ENCODE results near the gene KLF11. TPM values are rescaled to one million over a fixed set of nuclear protein-coding genes. Genes with fewer than 3 reads are reported as not detected.
A peak's percentile ranks its signal among the peaks of the same experiment; 100 is the strongest.

KLF11 gene
- total and polyA plus RNA-seq, 7 donors, result 7.0 to 27.0 (median 11.8) TPM

- Histone ChIP-seq H3K4me1 (peaks cover 21% of the 10 kb centered on the region), H3K36me3 (ENCODE audit: insufficient read depth in 1 of 2, low read depth in 1 of 2) (no peaks in the 10 kb centered on the region), H3K4me3 (no peak overlapping the region), H3K27me3 (ENCODE audit: insufficient read depth in 3 of 3, low read length in 2 of 3) (no peaks in the 10 kb centered on the region), H3K9me3 (no peaks in the 10 kb centered on the region), H3K27ac (no peak overlapping the region)
- peak in 1 of 2 donors; percentile 26 for DNase-seq
- 89 to 93% (median 90%) methylated on average over 14 of the region's 14 CpGs for WGBS, 3 donors
- intact Hi-C loops (cut with DNase I), result no loop called here
- TF ChIP-seq, protein P1, sequence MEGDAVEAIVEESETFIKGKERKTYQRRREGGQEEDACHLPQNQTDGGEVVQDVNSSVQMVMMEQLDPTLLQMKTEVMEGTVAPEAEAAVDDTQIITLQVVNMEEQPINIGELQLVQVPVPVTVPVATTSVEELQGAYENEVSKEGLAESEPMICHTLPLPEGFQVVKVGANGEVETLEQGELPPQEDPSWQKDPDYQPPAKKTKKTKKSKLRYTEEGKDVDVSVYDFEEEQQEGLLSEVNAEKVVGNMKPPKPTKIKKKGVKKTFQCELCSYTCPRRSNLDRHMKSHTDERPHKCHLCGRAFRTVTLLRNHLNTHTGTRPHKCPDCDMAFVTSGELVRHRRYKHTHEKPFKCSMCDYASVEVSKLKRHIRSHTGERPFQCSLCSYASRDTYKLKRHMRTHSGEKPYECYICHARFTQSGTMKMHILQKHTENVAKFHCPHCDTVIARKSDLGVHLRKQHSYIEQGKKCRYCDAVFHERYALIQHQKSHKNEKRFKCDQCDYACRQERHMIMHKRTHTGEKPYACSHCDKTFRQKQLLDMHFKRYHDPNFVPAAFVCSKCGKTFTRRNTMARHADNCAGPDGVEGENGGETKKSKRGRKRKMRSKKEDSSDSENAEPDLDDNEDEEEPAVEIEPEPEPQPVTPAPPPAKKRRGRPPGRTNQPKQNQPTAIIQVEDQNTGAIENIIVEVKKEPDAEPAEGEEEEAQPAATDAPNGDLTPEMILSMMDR (IDR thresholded peaks at IDR 0.05), result no peak
- no peak for ATAC-seq
Observed at GRCh38 chr2:10033251-10034006, 9.9 kb upstream of the KLF11 start.

- Histone ChIP-seq H3K4me3 (no peak overlapping the region), H3K36me3 (ENCODE audit: insufficient read depth in 1 of 2, low read depth in 1 of 2) (no peaks in the 10 kb centered on the region), H3K4me1 (peaks cover 27% of the 10 kb centered on the region), H3K27ac (no peak overlapping the region), H3K27me3 (ENCODE audit: insufficient read depth in 3 of 3, low read length in 2 of 3) (no peaks in the 10 kb centered on the region), H3K9me3 (no peaks in the 10 kb centered on the region)
- TF ChIP-seq, protein P1 (IDR thresholded peaks at IDR 0.05), result no peak
- ATAC-seq (no peak), DNase-seq (peak in 1 of 2 donors; percentile 15)
- intact Hi-C loops (cut with DNase I), result no loop called here
- WGBS, 3 donors, result 89 to 91% (median 90%) methylated on average over 12 of the region's 12 CpGs
Observed at GRCh38 chr2:10034333-10035052, 8.9 kb upstream of the KLF11 start.

DNA sequence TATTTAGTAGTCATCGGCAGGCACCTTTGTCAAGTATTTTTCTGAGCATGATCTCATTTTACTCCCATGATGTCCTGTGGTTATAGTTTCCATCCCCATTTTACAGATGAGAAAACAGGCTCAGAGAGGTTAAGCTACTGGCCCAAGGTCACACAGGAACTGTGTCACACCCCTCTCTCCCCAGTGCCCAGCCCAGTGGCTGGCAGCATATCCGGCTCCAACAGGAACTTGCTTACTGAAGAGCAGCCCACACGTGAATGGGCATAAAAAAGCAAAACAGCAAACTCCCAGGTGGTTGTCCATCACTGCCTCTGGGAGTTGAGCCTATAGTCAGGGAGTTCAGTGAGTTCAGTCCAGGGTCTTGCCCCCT lies 8.3 kb upstream of the KLF11 start:
- WGBS, 3 donors, result 64 to 69% (median 69%) methylated on average over 3 of the region's 3 CpGs
- DNase-seq, result peak in 1 of 2 donors; percentile 25
- intact Hi-C loops (cut with DNase I), result no loop called here
- no peak overlapping the region for H3K4me3 ChIP-seq
- TF ChIP-seq, protein P1 (IDR thresholded peaks at IDR 0.05), result no peak
- no peak for ATAC-seq
- H3K36me3 ChIP-seq (ENCODE audit: insufficient read depth in 1 of 2, low read depth in 1 of 2), result no peaks in the 10 kb centered on the region
- H3K27me3 ChIP-seq (ENCODE audit: insufficient read depth in 3 of 3, low read length in 2 of 3), result no peaks in the 10 kb centered on the region
- peaks cover 33% of the 10 kb centered on the region for H3K4me1 ChIP-seq
- H3K9me3 ChIP-seq, result no peaks in the 10 kb centered on the region
- peak overlapping the region; percentile 89 for H3K27ac ChIP-seq

GRCh38 chr2:10035633-10036032 lies 7.7 kb upstream of the KLF11 start:
- H3K36me3 ChIP-seq (ENCODE audit: insufficient read depth in 1 of 2, low read depth in 1 of 2), result no peaks in the 10 kb centered on the region
- intact Hi-C loops (cut with DNase I), result no loop called here
- ATAC-seq (no peak), DNase-seq (no peak)
- WGBS, 3 donors, result 32 to 40% (median 34%) methylated on average over 5 of the region's 5 CpGs
- peaks cover 39% of the 10 kb centered on the region for H3K4me1 ChIP-seq
- TF ChIP-seq, protein P1 (IDR thresholded peaks at IDR 0.05), result no peak
- H3K27me3 ChIP-seq (ENCODE audit: insufficient read depth in 3 of 3, low read length in 2 of 3), result no peaks in the 10 kb centered on the region
- peak overlapping the region; percentile 89 for H3K27ac ChIP-seq
- H3K4me3 ChIP-seq, result no peak overlapping the region
- no peaks in the 10 kb centered on the region for H3K9me3 ChIP-seq
